Naive thymus-derived CD8-positive, alpha-beta T cell (primary cell): Measurements from ENCODE around the gene HLA-DQB2. TPM values are rescaled to one million over a fixed set of nuclear protein-coding genes. Genes with fewer than 3 reads are reported as not detected.
"Not testable (repeated sequence)": the region's sequence is repeated elsewhere in the genome, so short reads cannot be mapped to it uniquely, and the experiment has no call there.

Source experiments
- ATAC-seq, 2 donors: fragments of 150-1000 bp; cut with Tn5 transposase in 1 of 2; sonication (Bioruptor Pico), chemical (Tn5 transposase) in 1 of 2; 1 replicate in 1 of 2; 2 replicates in 1 of 2; pipeline ENCODE4 v1.10.0; 2021; ENCODE audit warnings: mild to moderate bottlenecking in 2 of 2, moderate library complexity in 2 of 2
- POLR2A ChIA-PET: fragments of 350-600 bp; sonication (Branson Sonifier 250); formaldehyde crosslinking; loops from one replicate; lab custom pipeline; 2021; ENCODE audit warnings: antibody characterized with exemption; lab: Charles Lee
- DNase-seq, 10 donors: peaks; one replicate each; pipeline versions ENCODE4 v3.0.0 to v3.0.0-alpha.2; 2020 to 2022
- H3K27ac Mint-ChIP-seq, 10 donors: one replicate each; pipeline ENCODE4 v1.8.0; 2020 to 2022; ENCODE audit warnings: mild to moderate bottlenecking in 10 of 10, mixed read lengths in 10 of 10, moderate library complexity in 4 of 10, inconsistent platforms in 1 of 10
- H3K27me3 Mint-ChIP-seq, 5 donors: one replicate each; pipeline ENCODE4 v1.8.0; 2021 to 2022; ENCODE audit warnings: mixed read lengths in 5 of 5
- H3K36me3 Mint-ChIP-seq, 3 donors: one replicate each; pipeline ENCODE4 v1.8.0; 2020 to 2022; ENCODE audit warnings: mixed read lengths in 3 of 3, mild to moderate bottlenecking in 2 of 3, inconsistent platforms in 1 of 3
- H3K4me1 Mint-ChIP-seq, 4 donors: one replicate each; pipeline ENCODE4 v1.8.0; 2021 to 2022; ENCODE audit warnings: mixed read lengths in 4 of 4
- H3K4me3 Mint-ChIP-seq, 10 donors: one replicate each; pipeline ENCODE4 v1.8.0; 2020 to 2022; ENCODE audit warnings: mild to moderate bottlenecking in 10 of 10, mixed read lengths in 10 of 10, moderate library complexity in 6 of 10, inconsistent platforms in 1 of 10
- H3K9me3 Mint-ChIP-seq, 9 donors: one replicate each; pipeline ENCODE4 v1.8.0; 2020 to 2022; ENCODE audit warnings: mixed read lengths in 9 of 9, mild to moderate bottlenecking in 3 of 9, inconsistent platforms in 1 of 9, moderate library complexity in 1 of 9
- polyA plus RNA-seq, 3 donors: library from polyadenylated mRNA; unstranded; fragments of 300-500 nt; fragmentation: Illumina TruSeq; gene quantifications; one replicate each; pipeline ENCODE4 v1.2.3, GENCODE V29; 2021
- total RNA-seq, 8 experiments: library from RNA in 2 of 8; stranded (reverse) in 2 of 8; gene quantifications; one replicate each; pipeline ENCODE4 v1.2.3 and lab custom pipeline; 2021 to 2026

The HLA-DQB2 gene
- total and polyA plus RNA-seq, 5 experiments from 2014 or later: 0.74 to 2.2 (median 1.1) TPM; not detected in 1

DNA sequence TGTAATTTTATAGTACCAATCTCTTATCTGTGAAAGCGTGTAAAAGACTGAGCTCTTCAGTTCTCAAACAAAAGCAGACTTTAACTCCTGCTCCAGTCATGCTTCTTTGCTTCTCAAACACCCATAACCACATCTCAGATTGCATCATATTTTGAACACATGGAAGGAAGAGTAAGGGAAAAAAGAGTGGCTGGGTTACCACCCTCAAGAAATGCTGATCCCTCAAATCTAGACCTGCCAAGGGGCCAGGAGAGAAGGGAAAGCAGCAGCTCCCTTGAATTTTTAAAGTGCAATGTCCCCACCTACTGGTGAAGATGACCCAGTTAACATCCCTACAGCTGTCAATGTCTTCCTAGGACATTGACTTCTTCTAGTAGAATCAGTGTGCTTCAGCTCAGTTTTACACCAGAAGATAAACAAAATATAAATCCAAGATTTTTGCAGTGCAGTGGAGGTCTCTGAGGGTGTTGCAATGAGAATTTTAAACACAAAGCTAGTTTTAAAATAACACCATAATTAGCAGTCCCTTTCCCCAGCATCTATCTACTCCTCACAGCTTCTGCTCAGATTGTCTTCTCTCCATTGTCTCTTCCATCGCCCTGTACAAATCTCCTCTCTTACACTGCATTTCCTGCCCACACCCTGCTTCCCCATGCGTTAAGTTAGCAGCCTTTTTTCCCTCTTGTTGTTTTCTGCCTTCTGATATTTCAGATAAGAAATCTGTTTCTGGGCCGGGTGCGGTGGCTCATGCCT lies 22.6 kb upstream of the HLA-DQB2 start:
- H3K27me3 Mint-ChIP-seq: peaks cover 17 to 35% (median 21%) of the 10 kb centered on the region in 5 donors
- H3K9me3 Mint-ChIP-seq: peaks cover 0 to 19% (median 10%) of the 10 kb centered on the region in 9 donors
- peak overlapping the region in 1 of 10 donors; percentile 26 for H3K27ac Mint-ChIP-seq
- H3K36me3 Mint-ChIP-seq: peaks cover 0 to 16% (median 5%) of the 10 kb centered on the region in 3 donors
- ATAC-seq: peak; percentile 49 to 52
- DNase-seq: peak in 5 of 10 donors; percentile 12 to 47 (median 37)
- POLR2A ChIA-PET: no interaction called here
- peaks cover 0 to 2% (median 0%) of the 10 kb centered on the region in 4 donors for H3K4me1 Mint-ChIP-seq
- H3K4me3 Mint-ChIP-seq: no peak overlapping the region

GRCh38 chr6:32782923-32783322 lies 19.6 kb upstream of the HLA-DQB2 start:
- DNase-seq, H3K27ac Mint-ChIP-seq, ATAC-seq, H3K4me3 Mint-ChIP-seq, H3K4me1 Mint-ChIP-seq, POLR2A ChIA-PET: not testable (repeated sequence)
- Mint-ChIP-seq H3K36me3 (peaks cover 0 to 16% (median 5%) of the 10 kb centered on the region in 3 donors), H3K9me3 (peaks cover 0 to 19% (median 10%) of the 10 kb centered on the region in 9 donors), H3K27me3 (peaks cover 15 to 25% (median 19%) of the 10 kb centered on the region in 5 donors)

- peaks cover 0 to 16% (median 5%) of the 10 kb centered on the region in 3 donors for H3K36me3 Mint-ChIP-seq
- POLR2A ChIA-PET: no interaction called here
- H3K9me3 Mint-ChIP-seq: peaks cover 0 to 19% (median 10%) of the 10 kb centered on the region in 9 donors
- no peak overlapping the region for H3K4me3 Mint-ChIP-seq
- ATAC-seq: no peak
- DNase-seq: no peak
- H3K27ac Mint-ChIP-seq: no peak overlapping the region
- H3K4me1 Mint-ChIP-seq: peaks cover 0 to 4% (median 0%) of the 10 kb centered on the region in 4 donors
- H3K27me3 Mint-ChIP-seq: peaks cover 3 to 10% (median 7%) of the 10 kb centered on the region in 5 donors
Observed at GRCh38 chr6:32779036-32779435, 15.7 kb upstream of the HLA-DQB2 start.

- Mint-ChIP-seq H3K4me3 (no peak overlapping the region), H3K4me1 (peaks cover 0 to 3% (median 0%) of the 10 kb centered on the region in 4 donors), H3K27me3 (peaks cover 10 to 24% (median 18%) of the 10 kb centered on the region in 5 donors), H3K27ac (peak overlapping the region in 1 of 10 donors; percentile 57), H3K36me3 (no peaks in the 10 kb centered on the region), H3K9me3 (no peaks in the 10 kb centered on the region)
- ATAC-seq: no peak
- POLR2A ChIA-PET: no interaction called here
- DNase-seq: no peak
Observed at GRCh38 chr6:32775071-32775470, 11.7 kb upstream of the HLA-DQB2 start.

DNA sequence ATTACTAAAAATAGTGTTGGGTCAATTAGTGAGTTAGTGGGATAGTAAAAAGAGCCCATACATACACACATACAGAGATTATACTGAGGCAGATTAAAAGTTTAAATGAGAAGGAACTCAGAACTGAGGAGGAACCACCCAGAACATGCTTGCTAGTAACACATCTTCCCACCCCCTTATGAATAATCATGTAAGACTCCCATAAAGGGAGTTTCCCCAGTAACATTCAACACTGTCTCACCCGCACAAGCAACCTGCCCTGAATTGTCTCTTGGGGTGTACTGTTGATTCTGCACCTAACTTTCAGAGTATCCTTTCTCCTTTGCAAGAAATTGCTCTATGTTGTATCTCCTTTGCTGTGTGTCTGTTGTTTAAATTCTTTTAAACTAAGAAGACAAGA lies 11.1 kb upstream of the HLA-DQB2 start:
- Mint-ChIP-seq H3K4me1 (peaks cover 0 to 3% (median 0%) of the 10 kb centered on the region in 4 donors), H3K36me3 (no peaks in the 10 kb centered on the region), H3K4me3 (no peak overlapping the region), H3K27ac (no peak overlapping the region), H3K27me3 (peaks cover 16 to 31% (median 25%) of the 10 kb centered on the region in 5 donors), H3K9me3 (no peaks in the 10 kb centered on the region)
- POLR2A ChIA-PET: no interaction called here
- DNase-seq (no peak), ATAC-seq (no peak)

- H3K9me3 Mint-ChIP-seq: no peaks in the 10 kb centered on the region
- peaks cover 20 to 45% (median 32%) of the 10 kb centered on the region in 5 donors for H3K27me3 Mint-ChIP-seq
- no peaks in the 10 kb centered on the region for H3K36me3 Mint-ChIP-seq
- POLR2A ChIA-PET: no interaction called here
- H3K4me3 Mint-ChIP-seq: no peak overlapping the region
- no peak for ATAC-seq
- H3K4me1 Mint-ChIP-seq: peaks cover 0 to 3% (median 0%) of the 10 kb centered on the region in 4 donors
- no peak overlapping the region for H3K27ac Mint-ChIP-seq
- DNase-seq: no peak
Observed at GRCh38 chr6:32772656-32773055, 9.3 kb upstream of the HLA-DQB2 start.

DNA sequence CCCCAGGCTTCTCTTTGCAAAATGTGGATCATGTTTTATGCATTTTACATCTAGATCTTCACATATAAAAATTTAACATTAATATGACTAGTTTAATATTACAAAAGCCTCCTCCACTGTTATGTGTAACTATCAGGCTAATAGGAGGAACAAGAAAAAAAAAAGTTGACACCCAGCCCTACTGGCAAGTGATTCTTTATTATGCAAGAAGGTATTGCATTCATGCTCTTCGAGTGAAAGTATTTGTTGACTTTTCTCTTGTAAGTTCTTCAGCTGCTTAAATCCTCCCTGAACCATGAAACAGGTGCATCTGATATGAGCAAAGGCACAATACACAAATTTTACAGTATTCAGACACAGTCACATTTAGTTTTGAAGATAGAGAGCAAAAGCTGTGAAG lies 716 bp upstream of the HLA-DQB2 start:
- H3K9me3 Mint-ChIP-seq: no peaks in the 10 kb centered on the region
- ATAC-seq (no peak), DNase-seq (no peak)
- H3K4me3 Mint-ChIP-seq: no peak overlapping the region
- peaks cover 23 to 50% (median 36%) of the 10 kb centered on the region in 5 donors for H3K27me3 Mint-ChIP-seq
- H3K36me3 Mint-ChIP-seq: no peaks in the 10 kb centered on the region
- no peak overlapping the region for H3K27ac Mint-ChIP-seq
- peaks cover 0 to 2% (median 0%) of the 10 kb centered on the region in 4 donors for H3K4me1 Mint-ChIP-seq
- POLR2A ChIA-PET: no interaction called here

DNA sequence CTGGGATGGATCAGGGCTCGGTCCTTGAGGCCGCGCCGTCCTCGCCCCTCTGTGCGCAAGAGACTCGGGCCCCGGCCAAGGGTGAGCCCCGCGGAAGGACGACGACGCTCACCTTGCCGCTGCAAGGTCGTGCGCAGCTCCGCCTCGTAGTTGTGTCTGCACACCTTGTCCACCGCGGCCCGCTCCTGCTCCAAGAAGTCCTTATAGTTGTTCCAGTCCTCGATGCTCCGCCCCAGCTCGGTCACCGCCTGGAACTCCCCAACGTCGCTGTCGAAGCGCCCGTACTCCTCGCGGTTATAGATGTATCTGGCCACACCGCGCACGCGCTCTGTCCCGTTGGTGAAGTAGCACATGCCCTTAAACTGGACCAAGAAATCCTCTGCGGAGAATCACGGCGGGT lies 1.8 kb downstream of the HLA-DQB2 start:
- POLR2A ChIA-PET: no interaction called here
- H3K27me3 Mint-ChIP-seq: peaks cover 19 to 30% (median 27%) of the 10 kb centered on the region in 5 donors
- no peaks in the 10 kb centered on the region for H3K9me3 Mint-ChIP-seq

DNA sequence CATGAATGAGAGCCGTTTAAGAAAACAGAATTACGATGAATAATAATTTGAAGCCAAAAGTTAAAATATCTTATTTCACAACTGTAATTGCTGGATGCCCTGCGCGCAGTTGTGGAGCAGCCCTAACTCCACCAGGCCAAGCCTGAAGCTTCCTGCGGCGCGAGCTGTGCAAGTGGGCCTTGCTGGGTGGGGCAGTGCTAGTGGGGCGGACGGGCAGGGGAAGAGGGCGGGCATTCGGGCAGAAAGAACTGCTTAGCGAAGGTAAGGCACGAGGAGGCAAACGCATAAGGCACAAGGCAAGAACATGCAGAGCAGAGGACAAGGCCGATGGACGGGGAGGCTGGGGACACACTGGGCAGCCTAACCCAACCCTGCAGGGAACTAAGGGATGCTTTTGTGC lies 2.3 kb downstream of the HLA-DQB2 start:
- POLR2A ChIA-PET: no interaction called here
- Mint-ChIP-seq H3K27ac (peak overlapping the region in 2 of 10 donors; percentile 23 to 35), H3K4me1 (peaks cover 0 to 2% (median 0%) of the 10 kb centered on the region in 4 donors), H3K4me3 (peak overlapping the region in 3 of 10 donors; percentile 6 to 65 (median 40)), H3K9me3 (no peaks in the 10 kb centered on the region), H3K36me3 (peaks cover 0 to 2% (median 0%) of the 10 kb centered on the region in 3 donors), H3K27me3 (peaks cover 18 to 27% (median 24%) of the 10 kb centered on the region in 5 donors)
- ATAC-seq (peak in 1 of 2 donors; percentile 86), DNase-seq (no peak)

More for the DNA sequence above, 1.8 kb downstream of the HLA-DQB2 start:
- Mint-ChIP-seq H3K36me3 (peaks cover 0 to 2% (median 0%) of the 10 kb centered on the region in 3 donors), H3K27ac (peak overlapping the region in 2 of 10 donors; percentile 35 to 61), H3K4me3 (peak overlapping the region in 1 of 10 donors; percentile 49), H3K4me1 (peaks cover 0 to 2% (median 0%) of the 10 kb centered on the region in 4 donors)
- no peak for DNase-seq
- no peak for ATAC-seq

GRCh38 chr6:32759669-32760068 lies 3.7 kb downstream of the HLA-DQB2 start:
- Mint-ChIP-seq H3K27me3 (peaks cover 14 to 28% (median 25%) of the 10 kb centered on the region in 5 donors), H3K4me1 (peaks cover 0 to 2% (median 0%) of the 10 kb centered on the region in 4 donors), H3K4me3 (no peak overlapping the region), H3K27ac (no peak overlapping the region), H3K9me3 (no peaks in the 10 kb centered on the region), H3K36me3 (peaks cover 0 to 2% (median 0%) of the 10 kb centered on the region in 3 donors)
- POLR2A ChIA-PET: no interaction called here
- no peak for DNase-seq
- no peak for ATAC-seq

DNA sequence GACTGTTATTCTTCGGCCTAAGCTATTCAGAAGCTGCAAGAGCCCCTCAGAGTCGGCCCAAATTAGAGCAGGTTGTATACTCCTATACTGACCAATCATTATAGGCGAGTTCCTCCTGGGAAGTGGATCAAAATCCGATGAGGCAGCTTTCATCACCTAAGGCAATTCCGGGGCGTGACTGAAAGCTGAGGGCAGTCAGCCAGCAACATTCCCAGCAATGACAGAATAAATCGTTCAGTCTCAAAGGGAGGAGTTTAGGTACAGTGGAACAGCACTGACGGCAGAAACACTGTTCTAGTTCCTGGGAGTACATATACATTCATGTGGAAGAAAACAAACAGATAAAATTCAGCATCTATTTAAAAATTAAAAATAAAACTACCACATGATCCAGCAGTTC lies 10.8 kb downstream of the HLA-DQB2 start:
- POLR2A ChIA-PET: no interaction called here
- H3K27me3 Mint-ChIP-seq: peaks cover 9 to 38% (median 21%) of the 10 kb centered on the region in 5 donors
- ATAC-seq (no peak), DNase-seq (no peak)
- H3K27ac Mint-ChIP-seq: no peak overlapping the region
- no peaks in the 10 kb centered on the region for H3K4me1 Mint-ChIP-seq
- H3K36me3 Mint-ChIP-seq: no peaks in the 10 kb centered on the region
- H3K4me3 Mint-ChIP-seq: no peak overlapping the region
- no peaks in the 10 kb centered on the region for H3K9me3 Mint-ChIP-seq

- H3K27ac Mint-ChIP-seq, POLR2A ChIA-PET, H3K4me1 Mint-ChIP-seq, H3K36me3 Mint-ChIP-seq, ATAC-seq, H3K9me3 Mint-ChIP-seq, DNase-seq, H3K4me3 Mint-ChIP-seq: not testable (repeated sequence)
- H3K27me3 Mint-ChIP-seq: peaks cover 16 to 67% (median 32%) of the 10 kb centered on the region in 5 donors
Observed at GRCh38 chr6:32745649-32746048, 17.7 kb downstream of the HLA-DQB2 start.

- Mint-ChIP-seq H3K27me3 (peaks cover 16 to 67% (median 34%) of the 10 kb centered on the region in 5 donors), H3K9me3 (no peaks in the 10 kb centered on the region), H3K27ac (no peak overlapping the region), H3K36me3 (no peaks in the 10 kb centered on the region), H3K4me3 (no peak overlapping the region), H3K4me1 (peaks cover 0 to 3% (median 0%) of the 10 kb centered on the region in 4 donors)
- DNase-seq (no peak), ATAC-seq (no peak)
- POLR2A ChIA-PET: no interaction called here
Observed at GRCh38 chr6:32744776-32745175, 18.6 kb downstream of the HLA-DQB2 start.
